Glutamatergic neuron (in vitro differentiated cells): ENCODE measurements around the gene DDX46. TPM values are rescaled to one million over a fixed set of nuclear protein-coding genes. Genes with fewer than 3 reads are reported as not detected.
"Not testable (repeated sequence)": the region's sequence is repeated elsewhere in the genome, so short reads cannot be mapped to it uniquely, and the experiment has no call there.

Experiments used
- DNase-seq: peaks from one replicate; pipeline ENCODE4 v3.0.0; 2022
- H3K27ac Mint-ChIP-seq: one replicate; pipeline ENCODE4 v1.8.0; 2020; ENCODE audit warnings: mild to moderate bottlenecking, mixed read lengths, inconsistent platforms; ENCODE audit not compliant: unreplicated experiment
- H3K27me3 Mint-ChIP-seq: one replicate; pipeline ENCODE4 v1.8.0; 2020; ENCODE audit warnings: mild to moderate bottlenecking, moderate library complexity, mixed read lengths, inconsistent platforms; ENCODE audit not compliant: unreplicated experiment
- H3K36me3 Mint-ChIP-seq: one replicate; pipeline ENCODE4 v1.8.0; 2020; ENCODE audit warnings: mild to moderate bottlenecking, mixed read lengths, inconsistent platforms; ENCODE audit not compliant: unreplicated experiment
- H3K4me1 Mint-ChIP-seq: one replicate; pipeline ENCODE4 v1.8.0; 2020; ENCODE audit warnings: mild to moderate bottlenecking, low read depth, mixed read lengths, inconsistent platforms; ENCODE audit not compliant: unreplicated experiment
- H3K4me3 Mint-ChIP-seq: one replicate; pipeline ENCODE4 v1.8.0; 2020; ENCODE audit warnings: mild to moderate bottlenecking, mixed read lengths, inconsistent platforms; ENCODE audit not compliant: unreplicated experiment
- H3K9me3 Mint-ChIP-seq: one replicate; pipeline ENCODE4 v1.8.0; 2020; ENCODE audit warnings: mild to moderate bottlenecking, moderate library complexity, mixed read lengths, inconsistent platforms; ENCODE audit not compliant: unreplicated experiment
- total RNA-seq: library from RNA; stranded (reverse); fragmentation: NEBNext Ultra II Directional; extraction: Animal tissue kit (Norgen Biotek cat#: 25700); gene quantifications from one replicate; pipeline ENCODE4 v1.2.1, GENCODE V29; 2021; ENCODE audit not compliant: unreplicated experiment
- TF ChIP-seq, protein P1 (sequence below): fragments of 200-600 bp; sonication (generic); IDR thresholded peaks from one replicate; pipeline ENCODE4 v1.5.0; 2021; ENCODE audit not compliant: partially characterized antibody, unreplicated experiment

Gene DDX46
- total RNA-seq, 1 donor from 2014 or later: 53.3 TPM

DNA sequence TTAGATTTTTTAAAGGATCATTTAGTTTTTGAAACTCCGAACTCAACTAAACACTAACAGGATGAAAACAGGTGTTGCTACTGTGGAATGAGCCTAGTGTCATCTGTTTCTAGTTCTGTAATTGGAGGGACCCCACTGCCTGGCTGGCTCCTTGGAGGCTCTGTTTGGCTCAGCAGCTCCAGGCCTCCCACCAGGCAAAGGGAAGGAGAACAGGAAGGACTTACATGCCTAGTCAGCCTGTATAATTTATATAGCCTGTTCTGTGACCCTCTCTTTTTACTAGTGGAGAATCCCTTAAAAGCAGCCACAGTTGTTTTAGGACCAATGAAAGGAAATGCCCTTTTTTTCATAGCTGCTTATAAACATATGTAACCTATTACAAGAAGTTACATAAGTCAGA is 66.1 kb downstream of the DDX46 start:
- H3K4me3 Mint-ChIP-seq: no peak overlapping the region
- no peak for DNase-seq
- no peaks in the 10 kb centered on the region for H3K36me3 Mint-ChIP-seq
- H3K9me3 Mint-ChIP-seq: no peaks in the 10 kb centered on the region
- H3K27me3 Mint-ChIP-seq: peaks cover 2% of the 10 kb centered on the region
- H3K27ac Mint-ChIP-seq: no peak overlapping the region
- TF ChIP-seq, protein P1, sequence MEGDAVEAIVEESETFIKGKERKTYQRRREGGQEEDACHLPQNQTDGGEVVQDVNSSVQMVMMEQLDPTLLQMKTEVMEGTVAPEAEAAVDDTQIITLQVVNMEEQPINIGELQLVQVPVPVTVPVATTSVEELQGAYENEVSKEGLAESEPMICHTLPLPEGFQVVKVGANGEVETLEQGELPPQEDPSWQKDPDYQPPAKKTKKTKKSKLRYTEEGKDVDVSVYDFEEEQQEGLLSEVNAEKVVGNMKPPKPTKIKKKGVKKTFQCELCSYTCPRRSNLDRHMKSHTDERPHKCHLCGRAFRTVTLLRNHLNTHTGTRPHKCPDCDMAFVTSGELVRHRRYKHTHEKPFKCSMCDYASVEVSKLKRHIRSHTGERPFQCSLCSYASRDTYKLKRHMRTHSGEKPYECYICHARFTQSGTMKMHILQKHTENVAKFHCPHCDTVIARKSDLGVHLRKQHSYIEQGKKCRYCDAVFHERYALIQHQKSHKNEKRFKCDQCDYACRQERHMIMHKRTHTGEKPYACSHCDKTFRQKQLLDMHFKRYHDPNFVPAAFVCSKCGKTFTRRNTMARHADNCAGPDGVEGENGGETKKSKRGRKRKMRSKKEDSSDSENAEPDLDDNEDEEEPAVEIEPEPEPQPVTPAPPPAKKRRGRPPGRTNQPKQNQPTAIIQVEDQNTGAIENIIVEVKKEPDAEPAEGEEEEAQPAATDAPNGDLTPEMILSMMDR: no peak
- H3K4me1 Mint-ChIP-seq: no peaks in the 10 kb centered on the region

DNA sequence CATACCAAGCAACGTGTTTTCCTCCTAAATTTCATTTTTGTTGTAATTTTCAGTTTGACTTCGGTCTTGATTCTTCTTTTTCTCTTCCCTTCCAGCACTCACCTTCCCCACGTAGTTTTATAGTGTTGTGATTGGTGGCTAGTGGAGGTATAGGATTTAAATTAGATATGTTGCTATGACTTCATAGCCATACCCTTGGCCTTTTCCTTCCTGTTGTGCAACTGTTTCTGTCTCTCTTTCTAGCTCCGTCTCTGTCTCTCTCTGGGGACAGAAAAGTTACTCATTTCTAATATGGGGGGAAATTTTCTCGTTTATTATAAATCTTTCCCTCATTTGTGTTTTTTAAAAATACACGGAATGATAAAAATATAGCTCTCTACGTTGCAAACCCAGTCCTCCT is 66.6 kb downstream of the DDX46 start:
- no peak overlapping the region for H3K4me3 Mint-ChIP-seq
- DNase-seq: no peak
- TF ChIP-seq, protein P1: no peak
- H3K36me3 Mint-ChIP-seq: no peaks in the 10 kb centered on the region
- H3K27me3 Mint-ChIP-seq: peaks cover 2% of the 10 kb centered on the region
- no peak overlapping the region for H3K27ac Mint-ChIP-seq
- no peaks in the 10 kb centered on the region for H3K9me3 Mint-ChIP-seq
- H3K4me1 Mint-ChIP-seq: no peaks in the 10 kb centered on the region

GRCh38 chr5:134833340-134834032 is 74.9 kb downstream of the DDX46 start:
- Mint-ChIP-seq H3K9me3 (no peaks in the 10 kb centered on the region), H3K4me1 (no peaks in the 10 kb centered on the region), H3K27ac (no peak overlapping the region), H3K27me3 (no peaks in the 10 kb centered on the region), H3K4me3 (no peak overlapping the region), H3K36me3 (no peaks in the 10 kb centered on the region)
- no peak for DNase-seq
- TF ChIP-seq, protein P1: no peak

DNA sequence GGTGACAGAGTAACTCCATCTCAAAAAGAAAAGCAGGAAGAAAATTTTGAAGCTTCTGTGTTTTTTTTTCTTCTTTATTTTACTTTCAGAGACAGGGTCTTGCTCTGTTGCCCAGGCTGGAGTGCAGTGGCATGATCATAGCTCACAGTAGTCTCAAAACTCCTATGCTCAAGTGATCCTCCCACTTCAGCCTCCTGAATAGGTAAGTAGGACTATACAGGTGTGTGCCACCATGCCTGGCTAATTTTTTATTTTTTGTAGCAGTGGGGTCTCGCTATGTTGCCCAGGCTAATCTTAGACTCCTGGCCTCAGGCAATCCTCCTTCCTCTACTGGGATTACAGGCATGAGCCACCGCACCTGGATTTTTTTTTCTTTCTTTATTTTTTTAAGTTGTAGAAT is 77.0 kb downstream of the DDX46 start:
- Mint-ChIP-seq H3K36me3 (no peaks in the 10 kb centered on the region), H3K4me3 (no peak overlapping the region), H3K27ac (no peak overlapping the region), H3K4me1 (no peaks in the 10 kb centered on the region), H3K9me3 (no peaks in the 10 kb centered on the region), H3K27me3 (no peaks in the 10 kb centered on the region)
- DNase-seq: no peak
- TF ChIP-seq, protein P1: no peak

DNA sequence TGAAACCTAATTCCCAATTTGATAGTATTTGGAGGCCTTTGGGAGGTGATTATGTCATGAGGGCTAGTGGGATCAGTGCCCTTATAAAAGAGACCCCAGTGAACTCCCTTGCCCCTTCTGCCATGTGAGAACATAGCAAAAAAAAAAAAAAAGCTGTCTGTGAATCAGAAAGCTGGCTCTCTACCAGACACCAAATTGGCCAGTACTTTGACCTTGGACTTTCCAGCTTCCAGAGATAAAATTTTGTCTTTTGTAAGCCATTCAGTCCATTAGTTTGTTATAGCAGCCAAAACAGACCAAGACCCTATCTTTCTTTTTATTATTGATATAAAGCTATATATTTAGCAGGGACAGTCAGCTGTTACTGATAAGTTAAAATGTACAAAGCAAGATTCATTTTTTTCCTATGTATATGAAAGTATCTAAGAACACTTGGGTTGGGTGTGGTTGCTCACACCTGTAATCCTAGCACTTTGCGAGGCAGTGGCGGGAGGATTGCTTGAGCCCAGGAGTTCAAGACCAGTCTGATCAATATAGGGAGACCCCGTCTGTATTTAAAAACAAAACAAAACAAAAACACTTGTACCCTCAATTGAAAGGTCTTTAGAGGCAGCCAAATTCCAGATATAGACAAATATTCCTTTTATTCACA is 79.1 kb downstream of the DDX46 start:
- no peaks in the 10 kb centered on the region for H3K9me3 Mint-ChIP-seq
- H3K36me3 Mint-ChIP-seq: no peaks in the 10 kb centered on the region
- no peak for DNase-seq
- no peak overlapping the region for H3K27ac Mint-ChIP-seq
- TF ChIP-seq, protein P1: no peak
- H3K27me3 Mint-ChIP-seq: no peaks in the 10 kb centered on the region
- no peak overlapping the region for H3K4me3 Mint-ChIP-seq
- H3K4me1 Mint-ChIP-seq: no peaks in the 10 kb centered on the region

GRCh38 chr5:134838361-134838760 is 79.8 kb downstream of the DDX46 start:
- not testable (repeated sequence) for H3K27ac Mint-ChIP-seq, H3K4me1 Mint-ChIP-seq, DNase-seq, H3K36me3 Mint-ChIP-seq, H3K27me3 Mint-ChIP-seq, H3K4me3 Mint-ChIP-seq, H3K9me3 Mint-ChIP-seq
